ENCODE results near the gene MYH15. TPM values are rescaled to one million over a fixed set of nuclear protein-coding genes. Genes with fewer than 3 reads are reported as not detected.

Gene MYH15
- polyA plus RNA-seq = 0.71 and 0.82 TPM in 2 replicates
- 0.69 and 0.73 TPM in 2 replicates for polyA minus RNA-seq

GRCh38 chr3:108510496-108510895 lies at the start of gene MYH15:
MYH15 (minus strand) TSS chr3:108510596; CDS start chr3:108510530, 66 bp downstream.
- Histone ChIP-seq H3K4me2 (ENCODE audit: low read length) (no peak within 1 kb of the TSS), H3K9me3 (ENCODE audit: low read length) (no peaks in the 10 kb centered on the region), H3K4me3 (ENCODE audit: low read length) (no peak within 1 kb of the TSS), H3K9me2 (ENCODE audit: insufficient read depth, low read length) (no peaks in the 10 kb centered on the region), H3K27ac (ENCODE audit: low read length) (no peak within 1 kb of the TSS), H3F3A (ENCODE audit: insufficient read depth, low read length, poor library complexity, severe bottlenecking) (no peaks in the 10 kb centered on the region), H2AFZ (ENCODE audit: low read depth, low read length) (no peak within 1 kb of the TSS), H3K9ac (ENCODE audit: low read length) (no peak within 1 kb of the TSS), H3K36me3 (ENCODE audit: insufficient read depth, low read length) (no peaks in the 10 kb centered on the region), H3K27me3 (ENCODE audit: insufficient read depth, low read depth, low read length) (no peaks in the 10 kb centered on the region), H3K79me2 (replicated peaks; ENCODE audit: insufficient read depth, low read length) (no peaks in the 10 kb centered on the region), H4K20me1 (ENCODE audit: insufficient read depth) (no peaks in the 10 kb centered on the region)
- TF ChIP-seq CTCF (IDR thresholded peaks at IDR 0.05; ENCODE audit: poor library complexity, severe bottlenecking) (no peak), TAF1 (IDR thresholded peaks at IDR 0.05; ENCODE audit: low read depth) (no peak), RAD21 (conservative IDR thresholded peaks at IDR 0.05) (no peak), SMC3 (conservative IDR thresholded peaks at IDR 0.05; ENCODE audit: poor library complexity) (no peak), EZH2 (IDR thresholded peaks at IDR 0.05; ENCODE audit: borderline replicate concordance, insufficient read depth, low read length, poor library complexity, severe bottlenecking) (no peak), MXI1 (conservative IDR thresholded peaks at IDR 0.05; ENCODE audit: poor library complexity, severe bottlenecking) (no peak), EP300 (conservative IDR thresholded peaks at IDR 0.05; ENCODE audit: poor library complexity, severe bottlenecking) (no peak), POLR2AphosphoS5 (IDR thresholded peaks at IDR 0.05) (no peak), REST (IDR thresholded peaks at IDR 0.05; ENCODE audit: borderline replicate concordance) (no peak)

GRCh38 chr3:108555966-108556581 lies 45.7 kb upstream of the MYH15 start:
- H3K9me3 ChIP-seq (ENCODE audit: low read length) = no peaks in the 10 kb centered on the region
- H3K4me2 ChIP-seq (ENCODE audit: low read length) = no peak overlapping the region
- H4K20me1 ChIP-seq (ENCODE audit: insufficient read depth) = no peaks in the 10 kb centered on the region
- H3K36me3 ChIP-seq (ENCODE audit: insufficient read depth, low read length) = no peaks in the 10 kb centered on the region
- no peaks in the 10 kb centered on the region for H3F3A ChIP-seq (ENCODE audit: insufficient read depth, low read length, poor library complexity, severe bottlenecking)
- H3K27ac ChIP-seq (ENCODE audit: low read length) = no peak overlapping the region
- no peak overlapping the region for H3K4me3 ChIP-seq (ENCODE audit: low read length)
- no peak overlapping the region for H2AFZ ChIP-seq (ENCODE audit: low read depth, low read length)
- no peaks in the 10 kb centered on the region for H3K9me2 ChIP-seq (ENCODE audit: insufficient read depth, low read length)
- H3K27me3 ChIP-seq (ENCODE audit: insufficient read depth, low read depth, low read length) = no peaks in the 10 kb centered on the region
- no peak overlapping the region for H3K9ac ChIP-seq (ENCODE audit: low read length)
- H3K79me2 ChIP-seq (replicated peaks; ENCODE audit: insufficient read depth, low read length) = no peaks in the 10 kb centered on the region
- TF ChIP-seq POLR2AphosphoS5 (IDR thresholded peaks at IDR 0.05) (no peak), TAF1 (IDR thresholded peaks at IDR 0.05; ENCODE audit: low read depth) (no peak), EZH2 (IDR thresholded peaks at IDR 0.05; ENCODE audit: borderline replicate concordance, insufficient read depth, low read length, poor library complexity, severe bottlenecking) (no peak)
